Liver (tissue), 9 donors: Measurements from ENCODE around the gene TAAR9. TPM values are rescaled to one million over a fixed set of nuclear protein-coding genes. Genes with fewer than 3 reads are reported as not detected.

Experiments
- DNase-seq: peaks from one replicate; pipeline ENCODE4 v3.0.0-alpha.2; 2017; ENCODE audit warnings: low spot score
- H3K27ac ChIP-seq, 2 donors: one replicate each; pipeline ENCODE4 v1.7.0; 2013; ENCODE audit warnings: inconsistent platforms in 2 of 2, low read length in 2 of 2, control low read depth in 1 of 2, low read depth in 1 of 2, mild to moderate bottlenecking in 1 of 2
- H3K27me3 ChIP-seq, 4 donors: one replicate each; pipeline versions ENCODE4 v1.6.1 to v1.7.0; 2013; ENCODE audit warnings: low read length in 3 of 4, inconsistent platforms in 1 of 4, mild to moderate bottlenecking in 1 of 4, moderate library complexity in 1 of 4; ENCODE audit not compliant: control insufficient read depth in 4 of 4, insufficient read depth in 4 of 4
- H3K36me3 ChIP-seq, 4 donors: one replicate each; pipeline versions ENCODE4 v1.6.1 to v1.7.0; 2013; ENCODE audit warnings: low read length in 3 of 4, mild to moderate bottlenecking in 3 of 4, low read depth in 1 of 4, moderate library complexity in 1 of 4; ENCODE audit not compliant: control insufficient read depth in 4 of 4, insufficient read depth in 3 of 4
- H3K4me1 ChIP-seq, 4 donors: one replicate each; pipeline versions ENCODE4 v1.6.1 to v1.7.0; 2013; ENCODE audit warnings: low read length in 3 of 4, mild to moderate bottlenecking in 3 of 4, moderate library complexity in 1 of 4; ENCODE audit not compliant: control insufficient read depth in 4 of 4, insufficient read depth in 4 of 4
- H3K4me3 ChIP-seq, 3 donors: one replicate each; pipeline versions ENCODE4 v1.6.1 to v1.7.0; 2013; ENCODE audit warnings: low read length in 3 of 3, control low read depth in 1 of 3, low read depth in 1 of 3, mild to moderate bottlenecking in 1 of 3
- H3K9ac ChIP-seq, 2 donors: one replicate each; pipeline ENCODE4 v1.7.0; 2013; ENCODE audit warnings: low read length in 2 of 2, mild to moderate bottlenecking in 2 of 2, moderate library complexity in 2 of 2, control low read depth in 1 of 2, low read depth in 1 of 2
- H3K9me3 ChIP-seq, 4 donors: one replicate each; pipeline versions ENCODE4 v1.6.1 to v1.7.0; 2013; ENCODE audit warnings: low read length in 3 of 4; ENCODE audit not compliant: control insufficient read depth in 4 of 4
- ATF3 ChIP-seq: IDR thresholded peaks from 2 replicates; pipeline ENCODE4 v1.6.1; 2016; ENCODE audit warnings: antibody characterized with exemption
- FOXA2 ChIP-seq: IDR thresholded peaks from 2 replicates; pipeline ENCODE4 v1.6.1; 2016; ENCODE audit warnings: antibody characterized with exemption
- GABPA ChIP-seq, 2 donors: IDR thresholded peaks in 1 of 2; conservative IDR thresholded peaks in 1 of 2; 2 replicates each; pipeline ENCODE4 v1.6.1; 2016; ENCODE audit warnings: antibody characterized with exemption in 2 of 2, mild to moderate bottlenecking in 1 of 2, moderate library complexity in 1 of 2
- HNF4A ChIP-seq, 2 donors: conservative IDR thresholded peaks; 2 replicates each; pipeline ENCODE4 v1.6.1; 2016; ENCODE audit warnings: antibody characterized with exemption in 2 of 2, mild to moderate bottlenecking in 2 of 2
- HNF4G ChIP-seq: IDR thresholded peaks from 2 replicates; pipeline ENCODE4 v1.6.1; 2016; ENCODE audit warnings: antibody characterized with exemption
- JUND ChIP-seq, 2 donors: IDR thresholded peaks; 2 replicates each; pipeline ENCODE4 v1.6.1; 2016; ENCODE audit warnings: antibody characterized with exemption in 2 of 2
- NR2F2 ChIP-seq: IDR thresholded peaks from 2 replicates; pipeline ENCODE4 v1.6.1; 2016; ENCODE audit warnings: antibody characterized with exemption
- RAD21 ChIP-seq, 2 donors: IDR thresholded peaks; 2 replicates each; pipeline ENCODE4 v1.6.1; 2016; ENCODE audit warnings: antibody characterized with exemption in 2 of 2, mild to moderate bottlenecking in 2 of 2
- RXRA ChIP-seq, 2 donors: IDR thresholded peaks; 2 replicates each; pipeline ENCODE4 v1.6.1; 2017 to 2018; ENCODE audit warnings: antibody characterized with exemption in 2 of 2, mild to moderate bottlenecking in 1 of 2
- SP1 ChIP-seq: IDR thresholded peaks from 2 replicates; pipeline ENCODE4 v1.6.1; 2018; ENCODE audit warnings: antibody characterized with exemption, mild to moderate bottlenecking
- TAF1 ChIP-seq: conservative IDR thresholded peaks from 2 replicates; pipeline ENCODE4 v1.6.1; 2016; ENCODE audit warnings: antibody characterized with exemption, mild to moderate bottlenecking
- YY1 ChIP-seq: IDR thresholded peaks from 2 replicates; pipeline ENCODE4 v1.6.1; 2016; ENCODE audit warnings: antibody characterized with exemption, mild to moderate bottlenecking
- WGBS: extraction: QIAGEN DNeasy Blood & Tissue Kit; methylation state at CpG from one replicate; pipeline ENCODE4 v1.1.7; 2013; 5-methylcytosine and 5-hydroxymethylcytosine counted together
- polyA plus RNA-seq, 2 donors: library from polyadenylated mRNA; stranded (reverse) in 1 of 2; unstranded in 1 of 2; fragments of 200-250 nt in 1 of 2; fragments of >200 nt in 1 of 2; fragmentation: Nextera tagmentation in 1 of 2; extraction: Ambion mirVana in 1 of 2; gene quantifications; one replicate each; pipeline versions ENCODE4 v1.2.1 to v1.2.3, GENCODE V29; 2013 to 2015
- total RNA-seq, 2 donors: library from RNA; depleted of rRNA; stranded (reverse); fragments of >200 nt; gene quantifications; one replicate each; pipeline ENCODE4 v1.2.3, GENCODE V29; 2014
- TF ChIP-seq, protein P1 (sequence below): IDR thresholded peaks from 2 replicates; pipeline ENCODE4 v1.6.1; 2016; ENCODE audit warnings: antibody characterized with exemption
- TF ChIP-seq, protein P2 (sequence below): IDR thresholded peaks from 2 replicates; pipeline ENCODE4 v1.6.1; 2016; ENCODE audit warnings: antibody characterized with exemption
- TF ChIP-seq, protein P3 (sequence below): fragments of 150-350 bp; IDR thresholded peaks from 2 replicates; pipeline ENCODE4 v1.5.1; 2017; ENCODE audit warnings: improper control_type of control experiment, low read depth, low read length; ENCODE audit not compliant: missing input control
- TF ChIP-seq, protein P4 (sequence below): IDR thresholded peaks from 2 replicates; pipeline ENCODE4 v1.6.1; 2016; ENCODE audit warnings: antibody characterized with exemption, mild to moderate bottlenecking
- donor health status: healthy.
- donor health status: healthy.
- donor health status: healthy.
- donor health status: healthy.
- donor health status: healthy.

Gene TAAR9
- total and polyA plus RNA-seq, 4 donors, result not detected

GRCh38 chr6:132494954-132495353 lies 43.1 kb upstream of the TAAR9 start:
- WGBS, result 89% methylated on average over 2 of the region's 2 CpGs
- Histone ChIP-seq H3K27ac (no peak overlapping the region), H3K9me3 (no peaks in the 10 kb centered on the region), H3K36me3 (peaks cover 0 to 13% (median 1%) of the 10 kb centered on the region in 4 donors), H3K4me3 (no peak overlapping the region), H3K27me3 (no peaks in the 10 kb centered on the region), H3K9ac (no peak overlapping the region), H3K4me1 (peaks cover 0 to 6% (median under 1%) of the 10 kb centered on the region in 4 donors)
- DNase-seq, result no peak
- TF ChIP-seq YY1, result no peak
- TF ChIP-seq HNF4A (conservative IDR thresholded peaks at IDR 0.05), result no peak
- TF ChIP-seq ATF3, result no peak
- TF ChIP-seq RAD21 (IDR thresholded peaks at IDR 0.05), result no peak
- TF ChIP-seq, protein P1, sequence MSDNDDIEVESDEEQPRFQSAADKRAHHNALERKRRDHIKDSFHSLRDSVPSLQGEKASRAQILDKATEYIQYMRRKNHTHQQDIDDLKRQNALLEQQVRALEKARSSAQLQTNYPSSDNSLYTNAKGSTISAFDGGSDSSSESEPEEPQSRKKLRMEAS, result no peak
- no peak for TF ChIP-seq FOXA2
- no peak for TF ChIP-seq SP1
- TF ChIP-seq, protein P2, sequence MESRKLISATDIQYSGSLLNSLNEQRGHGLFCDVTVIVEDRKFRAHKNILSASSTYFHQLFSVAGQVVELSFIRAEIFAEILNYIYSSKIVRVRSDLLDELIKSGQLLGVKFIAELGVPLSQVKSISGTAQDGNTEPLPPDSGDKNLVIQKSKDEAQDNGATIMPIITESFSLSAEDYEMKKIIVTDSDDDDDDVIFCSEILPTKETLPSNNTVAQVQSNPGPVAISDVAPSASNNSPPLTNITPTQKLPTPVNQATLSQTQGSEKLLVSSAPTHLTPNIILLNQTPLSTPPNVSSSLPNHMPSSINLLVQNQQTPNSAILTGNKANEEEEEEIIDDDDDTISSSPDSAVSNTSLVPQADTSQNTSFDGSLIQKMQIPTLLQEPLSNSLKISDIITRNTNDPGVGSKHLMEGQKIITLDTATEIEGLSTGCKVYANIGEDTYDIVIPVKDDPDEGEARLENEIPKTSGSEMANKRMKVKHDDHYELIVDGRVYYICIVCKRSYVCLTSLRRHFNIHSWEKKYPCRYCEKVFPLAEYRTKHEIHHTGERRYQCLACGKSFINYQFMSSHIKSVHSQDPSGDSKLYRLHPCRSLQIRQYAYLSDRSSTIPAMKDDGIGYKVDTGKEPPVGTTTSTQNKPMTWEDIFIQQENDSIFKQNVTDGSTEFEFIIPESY, result no peak
- TF ChIP-seq TAF1, result no peak
- TF ChIP-seq GABPA (IDR thresholded peaks at IDR 0.05 in 1 of 2, conservative IDR thresholded peaks at IDR 0.05 in 1 of 2), result no peak
- TF ChIP-seq HNF4G, result no peak
- TF ChIP-seq, protein P3, sequence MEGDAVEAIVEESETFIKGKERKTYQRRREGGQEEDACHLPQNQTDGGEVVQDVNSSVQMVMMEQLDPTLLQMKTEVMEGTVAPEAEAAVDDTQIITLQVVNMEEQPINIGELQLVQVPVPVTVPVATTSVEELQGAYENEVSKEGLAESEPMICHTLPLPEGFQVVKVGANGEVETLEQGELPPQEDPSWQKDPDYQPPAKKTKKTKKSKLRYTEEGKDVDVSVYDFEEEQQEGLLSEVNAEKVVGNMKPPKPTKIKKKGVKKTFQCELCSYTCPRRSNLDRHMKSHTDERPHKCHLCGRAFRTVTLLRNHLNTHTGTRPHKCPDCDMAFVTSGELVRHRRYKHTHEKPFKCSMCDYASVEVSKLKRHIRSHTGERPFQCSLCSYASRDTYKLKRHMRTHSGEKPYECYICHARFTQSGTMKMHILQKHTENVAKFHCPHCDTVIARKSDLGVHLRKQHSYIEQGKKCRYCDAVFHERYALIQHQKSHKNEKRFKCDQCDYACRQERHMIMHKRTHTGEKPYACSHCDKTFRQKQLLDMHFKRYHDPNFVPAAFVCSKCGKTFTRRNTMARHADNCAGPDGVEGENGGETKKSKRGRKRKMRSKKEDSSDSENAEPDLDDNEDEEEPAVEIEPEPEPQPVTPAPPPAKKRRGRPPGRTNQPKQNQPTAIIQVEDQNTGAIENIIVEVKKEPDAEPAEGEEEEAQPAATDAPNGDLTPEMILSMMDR, result no peak
- TF ChIP-seq JUND (IDR thresholded peaks at IDR 0.05), result no peak
- TF ChIP-seq, protein P4, sequence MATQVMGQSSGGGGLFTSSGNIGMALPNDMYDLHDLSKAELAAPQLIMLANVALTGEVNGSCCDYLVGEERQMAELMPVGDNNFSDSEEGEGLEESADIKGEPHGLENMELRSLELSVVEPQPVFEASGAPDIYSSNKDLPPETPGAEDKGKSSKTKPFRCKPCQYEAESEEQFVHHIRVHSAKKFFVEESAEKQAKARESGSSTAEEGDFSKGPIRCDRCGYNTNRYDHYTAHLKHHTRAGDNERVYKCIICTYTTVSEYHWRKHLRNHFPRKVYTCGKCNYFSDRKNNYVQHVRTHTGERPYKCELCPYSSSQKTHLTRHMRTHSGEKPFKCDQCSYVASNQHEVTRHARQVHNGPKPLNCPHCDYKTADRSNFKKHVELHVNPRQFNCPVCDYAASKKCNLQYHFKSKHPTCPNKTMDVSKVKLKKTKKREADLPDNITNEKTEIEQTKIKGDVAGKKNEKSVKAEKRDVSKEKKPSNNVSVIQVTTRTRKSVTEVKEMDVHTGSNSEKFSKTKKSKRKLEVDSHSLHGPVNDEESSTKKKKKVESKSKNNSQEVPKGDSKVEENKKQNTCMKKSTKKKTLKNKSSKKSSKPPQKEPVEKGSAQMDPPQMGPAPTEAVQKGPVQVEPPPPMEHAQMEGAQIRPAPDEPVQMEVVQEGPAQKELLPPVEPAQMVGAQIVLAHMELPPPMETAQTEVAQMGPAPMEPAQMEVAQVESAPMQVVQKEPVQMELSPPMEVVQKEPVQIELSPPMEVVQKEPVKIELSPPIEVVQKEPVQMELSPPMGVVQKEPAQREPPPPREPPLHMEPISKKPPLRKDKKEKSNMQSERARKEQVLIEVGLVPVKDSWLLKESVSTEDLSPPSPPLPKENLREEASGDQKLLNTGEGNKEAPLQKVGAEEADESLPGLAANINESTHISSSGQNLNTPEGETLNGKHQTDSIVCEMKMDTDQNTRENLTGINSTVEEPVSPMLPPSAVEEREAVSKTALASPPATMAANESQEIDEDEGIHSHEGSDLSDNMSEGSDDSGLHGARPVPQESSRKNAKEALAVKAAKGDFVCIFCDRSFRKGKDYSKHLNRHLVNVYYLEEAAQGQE, result no peak

GRCh38 chr6:132495604-132496079 lies 42.4 kb upstream of the TAAR9 start:
- Histone ChIP-seq H3K27ac (no peak overlapping the region), H3K36me3 (peaks cover 0 to 16% (median 1%) of the 10 kb centered on the region in 4 donors), H3K4me1 (peaks cover 0 to 3% (median under 1%) of the 10 kb centered on the region in 4 donors), H3K9me3 (no peaks in the 10 kb centered on the region), H3K9ac (peak overlapping the region in 1 of 2 donors; percentile 20), H3K27me3 (no peaks in the 10 kb centered on the region), H3K4me3 (no peak overlapping the region)
- TF ChIP-seq HNF4G (no peak), GABPA (IDR thresholded peaks at IDR 0.05 in 1 of 2, conservative IDR thresholded peaks at IDR 0.05 in 1 of 2) (no peak), HNF4A (conservative IDR thresholded peaks at IDR 0.05) (no peak), TAF1 (no peak), ATF3 (no peak), NR2F2 (no peak), RXRA (IDR thresholded peaks at IDR 0.05) (no peak), RAD21 (IDR thresholded peaks at IDR 0.05) (no peak)
- TF ChIP-seq, protein P3, result no peak
- TF ChIP-seq, protein P2, result no peak
- DNase-seq, result no peak
- WGBS, result 78% methylated on average over 2 of the region's 2 CpGs
